Upper lobe of left lung (tissue), 6 donors: ENCODE data around the gene G6PC3. TPM values are rescaled to one million over a fixed set of nuclear protein-coding genes. Genes with fewer than 3 reads are reported as not detected.

Experiments used
- ATAC-seq, 2 donors: fragments of 200-7000 bp; cut with Tn5 transposase; one replicate each; pipeline ENCODE4 v1.9.1; 2022; ENCODE audit warnings: mild to moderate bottlenecking in 2 of 2, moderate library complexity in 2 of 2; ENCODE audit not compliant: low FRiP score in 2 of 2
- DNase-seq, 2 donors: peaks; one replicate each; pipeline ENCODE4 v3.0.0-alpha.2; 2019 to 2020
- H3K27ac ChIP-seq, 4 donors: fragments of 200-600 bp; sonication (generic); one replicate each; pipeline ENCODE4 v1.5.1; 2016 to 2019
- H3K27me3 ChIP-seq, 4 donors: fragments of 200-600 bp; sonication (generic); one replicate each; pipeline ENCODE4 v1.5.1; 2017 to 2019
- H3K36me3 ChIP-seq, 4 donors: fragments of 200-600 bp; sonication (generic); one replicate each; pipeline ENCODE4 v1.5.1; 2016 to 2019
- H3K4me1 ChIP-seq, 4 donors: fragments of 200-600 bp; sonication (generic); one replicate each; pipeline ENCODE4 v1.5.1; 2018 to 2019
- H3K4me3 ChIP-seq, 4 donors: fragments of 200-600 bp; sonication (generic); one replicate each; pipeline ENCODE4 v1.5.1; 2017 to 2019; ENCODE audit warnings: mild to moderate bottlenecking in 2 of 4, moderate library complexity in 1 of 4
- H3K9me3 ChIP-seq, 4 donors: fragments of 200-600 bp; sonication (generic); one replicate each; pipeline ENCODE4 v1.5.1; 2018 to 2019
- EP300 ChIP-seq, 4 donors: sonication (generic); formaldehyde crosslinking; IDR thresholded peaks; one replicate each; pipeline ENCODE4 v1.5.1; 2017; ENCODE audit warnings: antibody characterized with exemption in 4 of 4, control low read depth in 2 of 4
- POLR2A ChIP-seq, 4 donors: fragments of 450-650 bp; IDR thresholded peaks; one replicate each; pipeline ENCODE4 v1.5.1; 2016 to 2017; ENCODE audit warnings: antibody characterized with exemption in 4 of 4, mild to moderate bottlenecking in 2 of 4
- POLR2AphosphoS5 ChIP-seq, 2 donors: sonication (generic); formaldehyde crosslinking; IDR thresholded peaks; one replicate each; pipeline ENCODE4 v1.5.1; 2017; ENCODE audit warnings: antibody characterized with exemption in 2 of 2
- WGBS, 2 donors: methylation state at CpG; one replicate each; pipeline ENCODE4 v1.1.5; 2017 to 2018; 5-methylcytosine and 5-hydroxymethylcytosine counted together
- total RNA-seq, 6 donors: library from RNA; depleted of rRNA in 4 of 6; stranded (reverse); fragments of >200 nt in 4 of 6; gene quantifications; one replicate each; pipeline versions ENCODE4 v1.1.0 to v1.2.1, GENCODE V29; 2016 to 2021
- TF ChIP-seq, protein P1 (sequence below), 6 experiments: fragments of 450-650 bp in 4 of 6; fragments of 200-600 bp in 2 of 6; sonication (generic) in 2 of 6; IDR thresholded peaks; one replicate each; pipeline ENCODE4 v1.5.1; 2016 to 2019; ENCODE audit warnings: antibody characterized with exemption in 6 of 6
- donor health status: DM: no; HTN: no; CAD: no; lungs with moderate emphysema.
- donor health status: DM: no; HTN: yes; CAD: no; lungs with severe emphysema.

G6PC3 gene
- total RNA-seq, 6 donors from 2014 or later: 16.8 to 63.0 (median 33.8) TPM

- Histone ChIP-seq H3K4me1 (peaks cover 0 to 3% (median 0%) of the 10 kb centered on the region in 4 donors), H3K27me3 (no peaks in the 10 kb centered on the region), H3K27ac (no peak overlapping the region), H3K9me3 (no peaks in the 10 kb centered on the region), H3K4me3 (no peak overlapping the region), H3K36me3 (peaks cover 29 to 99% (median 69%) of the 10 kb centered on the region in 4 donors)
- TF ChIP-seq, protein P1, sequence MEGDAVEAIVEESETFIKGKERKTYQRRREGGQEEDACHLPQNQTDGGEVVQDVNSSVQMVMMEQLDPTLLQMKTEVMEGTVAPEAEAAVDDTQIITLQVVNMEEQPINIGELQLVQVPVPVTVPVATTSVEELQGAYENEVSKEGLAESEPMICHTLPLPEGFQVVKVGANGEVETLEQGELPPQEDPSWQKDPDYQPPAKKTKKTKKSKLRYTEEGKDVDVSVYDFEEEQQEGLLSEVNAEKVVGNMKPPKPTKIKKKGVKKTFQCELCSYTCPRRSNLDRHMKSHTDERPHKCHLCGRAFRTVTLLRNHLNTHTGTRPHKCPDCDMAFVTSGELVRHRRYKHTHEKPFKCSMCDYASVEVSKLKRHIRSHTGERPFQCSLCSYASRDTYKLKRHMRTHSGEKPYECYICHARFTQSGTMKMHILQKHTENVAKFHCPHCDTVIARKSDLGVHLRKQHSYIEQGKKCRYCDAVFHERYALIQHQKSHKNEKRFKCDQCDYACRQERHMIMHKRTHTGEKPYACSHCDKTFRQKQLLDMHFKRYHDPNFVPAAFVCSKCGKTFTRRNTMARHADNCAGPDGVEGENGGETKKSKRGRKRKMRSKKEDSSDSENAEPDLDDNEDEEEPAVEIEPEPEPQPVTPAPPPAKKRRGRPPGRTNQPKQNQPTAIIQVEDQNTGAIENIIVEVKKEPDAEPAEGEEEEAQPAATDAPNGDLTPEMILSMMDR (IDR thresholded peaks at IDR 0.05): peak in 1 of 6 experiments; percentile 11
- TF ChIP-seq POLR2A (IDR thresholded peaks at IDR 0.05) (no peak), EP300 (IDR thresholded peaks at IDR 0.05) (no peak), POLR2AphosphoS5 (IDR thresholded peaks at IDR 0.05) (no peak)
- WGBS, 2 donors: 80 to 81% methylated on average over 10 of the region's 10 CpGs
- ATAC-seq (no peak), DNase-seq (no peak)
These were observed 13.6 kb downstream of the G6PC3 start for GRCh38 chr17:44084131-44084538.

DNA sequence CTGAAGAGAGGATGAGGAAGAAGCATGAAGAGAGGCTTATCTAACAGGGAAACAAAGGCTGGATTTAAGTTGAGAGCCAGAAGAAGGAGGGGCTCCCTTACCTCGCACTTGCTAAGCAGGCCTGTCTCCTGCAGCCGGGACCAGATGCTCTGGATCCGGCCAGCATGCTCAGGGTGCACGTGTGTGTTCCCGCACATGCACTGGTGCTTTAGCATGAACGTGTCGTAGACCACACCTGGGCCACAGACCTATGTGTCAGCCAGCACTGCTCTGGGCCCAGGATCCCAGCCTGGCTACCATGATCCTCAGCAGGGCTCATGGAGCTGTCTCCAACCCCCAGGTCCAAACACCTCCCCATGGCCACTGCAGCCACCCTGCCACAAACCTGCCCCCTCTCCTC is 14.4 kb downstream of the G6PC3 start:
- DNase-seq (no peak), ATAC-seq (no peak)
- Histone ChIP-seq H3K9me3 (no peaks in the 10 kb centered on the region), H3K4me1 (peaks cover 0 to 3% (median 0%) of the 10 kb centered on the region in 4 donors), H3K27ac (no peak overlapping the region), H3K27me3 (no peaks in the 10 kb centered on the region), H3K36me3 (peaks cover 30 to 97% (median 69%) of the 10 kb centered on the region in 4 donors), H3K4me3 (no peak overlapping the region)
- TF ChIP-seq POLR2A (IDR thresholded peaks at IDR 0.05): no peak
- TF ChIP-seq POLR2AphosphoS5 (IDR thresholded peaks at IDR 0.05): no peak
- TF ChIP-seq, protein P1 (IDR thresholded peaks at IDR 0.05): no peak
- 88 to 94% methylated on average over 7 of the region's 7 CpGs for WGBS, 2 donors

DNA sequence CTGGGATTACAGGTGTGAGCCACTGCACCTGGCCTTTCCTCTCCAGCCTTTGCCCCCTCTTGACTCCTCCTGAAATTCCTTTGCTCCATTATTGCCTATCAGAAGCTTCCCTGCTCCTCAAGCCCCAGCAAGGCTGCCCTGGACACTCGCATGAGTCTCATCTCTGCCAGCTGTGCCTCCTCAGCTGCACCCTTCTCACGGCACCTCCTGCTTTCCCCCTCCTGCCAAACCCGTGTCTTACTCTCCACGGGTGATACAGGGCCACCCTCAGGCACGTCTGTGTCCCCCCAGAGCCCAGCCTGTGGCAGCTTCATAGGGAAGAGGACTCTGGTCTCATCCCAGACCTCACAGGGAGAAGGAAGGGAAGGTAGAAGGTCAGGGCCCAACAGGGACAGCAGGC is 15.4 kb downstream of the G6PC3 start:
- WGBS, 2 donors: 76 to 83% methylated on average over 5 of the region's 5 CpGs
- ATAC-seq: no peak
- TF ChIP-seq POLR2A (IDR thresholded peaks at IDR 0.05): no peak
- TF ChIP-seq POLR2AphosphoS5 (IDR thresholded peaks at IDR 0.05): no peak
- no peak for TF ChIP-seq EP300 (IDR thresholded peaks at IDR 0.05)
- TF ChIP-seq, protein P1 (IDR thresholded peaks at IDR 0.05): no peak
- H3K27me3 ChIP-seq: no peaks in the 10 kb centered on the region
- H3K9me3 ChIP-seq: no peaks in the 10 kb centered on the region
- DNase-seq: no peak
- H3K36me3 ChIP-seq: peaks cover 30 to 97% (median 69%) of the 10 kb centered on the region in 4 donors
- H3K4me1 ChIP-seq: peaks cover 0 to 3% (median 0%) of the 10 kb centered on the region in 4 donors
- H3K4me3 ChIP-seq: no peak overlapping the region
- peak overlapping the region in 3 of 4 donors; percentile 24 to 62 (median 53) for H3K27ac ChIP-seq

DNA sequence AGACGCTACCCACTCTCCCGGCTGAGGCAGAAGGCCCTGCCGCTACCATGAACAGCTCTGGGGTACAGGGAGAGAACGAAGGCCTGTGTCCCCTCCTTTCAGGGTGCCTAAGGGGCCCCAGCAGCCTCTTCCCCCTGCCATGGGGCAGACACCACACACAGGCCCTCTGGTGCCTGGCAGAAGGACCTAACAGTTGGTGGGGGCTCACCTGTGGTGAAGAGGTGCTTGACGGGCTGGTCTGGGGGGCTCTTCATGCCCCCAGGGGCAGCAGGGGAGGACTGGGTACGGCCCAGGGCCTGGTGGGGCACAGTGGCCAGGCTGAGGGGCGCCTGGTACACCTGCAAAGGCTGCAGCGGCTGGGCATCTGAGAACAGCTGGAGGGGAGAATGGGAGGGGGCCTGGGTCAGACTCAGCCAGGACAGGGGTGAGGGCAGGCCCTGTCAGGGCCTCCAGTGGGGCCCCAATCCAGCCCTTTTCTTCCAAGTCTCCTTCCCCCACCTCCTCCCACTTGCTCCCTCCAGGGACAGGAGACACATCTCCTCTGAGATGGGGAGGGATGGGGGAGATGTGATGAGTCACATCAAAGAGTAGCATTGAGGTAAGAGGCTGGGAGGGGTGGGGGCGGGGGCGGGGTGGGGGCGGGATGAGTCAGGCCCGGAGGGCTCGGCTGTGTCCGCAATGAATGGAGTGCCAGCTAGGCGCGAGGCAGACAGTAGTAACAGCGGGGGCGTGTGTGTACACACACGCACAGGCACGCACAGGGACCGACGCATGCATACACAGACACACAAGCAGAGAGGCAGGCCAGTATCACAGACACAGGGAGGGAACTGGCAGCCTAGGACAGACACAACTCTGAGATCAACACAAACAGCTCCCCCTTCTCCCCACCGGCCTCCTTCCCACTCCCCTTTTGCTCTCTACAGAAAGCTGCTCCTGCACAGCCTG is 16.1 kb downstream of the G6PC3 start:
- Histone ChIP-seq H3K9me3 (no peaks in the 10 kb centered on the region), H3K36me3 (peaks cover 34 to 97% (median 75%) of the 10 kb centered on the region in 4 donors), H3K4me3 (no peak overlapping the region), H3K27ac (peak overlapping the region; percentile 24 to 62 (median 38)), H3K4me1 (peaks cover 0 to 3% (median 0%) of the 10 kb centered on the region in 4 donors), H3K27me3 (no peaks in the 10 kb centered on the region)
- DNase-seq (peak in 1 of 2 donors; percentile 53), ATAC-seq (peak; percentile 23 to 88)
- 67 to 74% methylated on average over 23 of the region's 23 CpGs for WGBS, 2 donors
- no peak for TF ChIP-seq POLR2A (IDR thresholded peaks at IDR 0.05)

DNA sequence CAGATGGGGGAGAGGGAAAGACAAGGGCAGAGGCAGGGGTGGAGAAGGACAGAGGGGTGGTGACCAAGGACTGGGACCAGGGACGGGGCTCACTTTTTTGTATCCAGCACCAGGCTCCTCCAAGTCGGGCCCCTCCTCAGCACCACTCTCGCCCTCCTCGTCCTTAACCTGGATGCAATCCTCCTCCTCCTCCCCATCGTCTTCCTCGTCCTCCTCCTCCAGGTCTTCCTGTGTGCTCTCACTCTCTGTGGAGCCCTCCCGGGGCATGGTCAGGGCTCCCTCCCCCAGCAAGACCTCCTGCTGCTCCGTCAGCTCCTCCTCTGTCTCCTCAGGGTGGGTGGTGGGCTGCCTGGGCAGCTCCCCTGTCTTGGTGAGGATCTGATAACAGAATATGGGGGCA is 16.8 kb downstream of the G6PC3 start:
- no peak for ATAC-seq
- no peak for TF ChIP-seq POLR2A (IDR thresholded peaks at IDR 0.05)
- TF ChIP-seq POLR2AphosphoS5 (IDR thresholded peaks at IDR 0.05): no peak
- TF ChIP-seq, protein P1 (IDR thresholded peaks at IDR 0.05): no peak
- TF ChIP-seq EP300 (IDR thresholded peaks at IDR 0.05): no peak

More for the DNA sequence above, 16.8 kb downstream of the G6PC3 start:
- Histone ChIP-seq H3K4me3 (no peak overlapping the region), H3K27ac (peak overlapping the region in 1 of 4 donors; percentile 21), H3K9me3 (no peaks in the 10 kb centered on the region), H3K36me3 (peaks cover 38 to 97% (median 76%) of the 10 kb centered on the region in 4 donors), H3K27me3 (no peaks in the 10 kb centered on the region), H3K4me1 (peaks cover 0 to 3% (median 0%) of the 10 kb centered on the region in 4 donors)
- WGBS, 2 donors: 73 to 74% methylated on average over 7 to 8 of the region's 8 CpGs
- no peak for DNase-seq
